ENCODE measurements around the gene SREBF2.

GRCh38 chr22:41898645-41899044 is 65.7 kb downstream of the SREBF2 start:
- TF ChIP-seq POLR2AphosphoS5 (IDR thresholded peaks at IDR 0.05; ENCODE audit: borderline replicate concordance, low read depth, low read length) (no peak), EZH2 (IDR thresholded peaks at IDR 0.05) (no peak)

All from SK-N-MC (cell line).